Hepatocyte (in vitro differentiated cells): Measurements from ENCODE around the gene SPINK8. TPM values are rescaled to one million over a fixed set of nuclear protein-coding genes. Genes with fewer than 3 reads are reported as not detected.

Experiments used
- DNase-seq: peaks from one replicate; pipeline ENCODE4 v3.0.0-alpha.2; 2016; ENCODE audit warnings: low spot score
- H2AFZ ChIP-seq: fragments of 200-600 bp; sonication (generic); 2 replicates; pipeline ENCODE4 v1.6.0; 2016; ENCODE audit warnings: antibody characterized with exemption, mild to moderate bottlenecking
- H3K27ac ChIP-seq: fragments of 200-600 bp; sonication (generic); 2 replicates; pipeline ENCODE4 v1.5.1; 2016; ENCODE audit warnings: mild to moderate bottlenecking
- H3K27me3 ChIP-seq: fragments of 200-600 bp; sonication (generic); 2 replicates; pipeline ENCODE4 v1.6.1; 2016
- H3K36me3 ChIP-seq: fragments of 200-600 bp; sonication (generic); replicated peaks from 2 replicates; pipeline ENCODE4 v1.5.1; 2016; ENCODE audit warnings: low read depth; ENCODE audit not compliant: insufficient read depth
- H3K4me1 ChIP-seq: fragments of 200-600 bp; sonication (generic); 2 replicates; pipeline ENCODE4 v1.5.1; 2016; ENCODE audit warnings: mild to moderate bottlenecking, moderate library complexity; ENCODE audit not compliant: insufficient read depth
- H3K4me2 ChIP-seq: fragments of 200-600 bp; sonication (generic); 2 replicates; pipeline ENCODE4 v1.6.0; 2016
- H3K4me3 ChIP-seq: fragments of 200-600 bp; sonication (generic); 2 replicates; pipeline ENCODE4 v1.5.1; 2016; ENCODE audit warnings: mild to moderate bottlenecking
- H3K79me2 ChIP-seq: fragments of 200-600 bp; sonication (generic); 2 replicates; pipeline ENCODE4 v1.6.0; 2017; ENCODE audit warnings: mild to moderate bottlenecking
- H3K9me2 ChIP-seq: fragments of 200-600 bp; sonication (generic); replicated peaks from 2 replicates; pipeline ENCODE4 v1.6.0; 2017; ENCODE audit warnings: mild to moderate bottlenecking; ENCODE audit not compliant: insufficient read depth
- H3K9me3 ChIP-seq: fragments of 200-600 bp; sonication (generic); 2 replicates; pipeline ENCODE4 v1.5.1; 2016; ENCODE audit warnings: low read depth, mild to moderate bottlenecking
- H4K20me1 ChIP-seq: fragments of 200-600 bp; sonication (generic); 2 replicates; pipeline ENCODE4 v1.6.0; 2016; ENCODE audit warnings: mild to moderate bottlenecking; ENCODE audit not compliant: insufficient read depth, poor library complexity, severe bottlenecking
- EZH2 ChIP-seq: fragments of 200-600 bp; sonication (generic); IDR thresholded peaks from 2 replicates; pipeline ENCODE4 v1.6.1; 2016; ENCODE audit warnings: antibody characterized with exemption, mild to moderate bottlenecking, borderline replicate concordance
- EZH2phosphoT487 ChIP-seq: fragments of 200-600 bp; sonication (generic); IDR thresholded peaks from one replicate; pipeline ENCODE4 v1.6.1; 2018; ENCODE audit warnings: antibody characterized with exemption, mild to moderate bottlenecking, low read depth, moderate library complexity; ENCODE audit not compliant: unreplicated experiment, severe bottlenecking
- WGBS: methylation state at CpG from one replicate; pipeline ENCODE4 v1.1.6; 2016; ENCODE audit warnings: low lambda C conversion rate; ENCODE audit errors: missing lambda C conversion rate; 5-methylcytosine and 5-hydroxymethylcytosine counted together
- polyA plus RNA-seq: library from polyadenylated mRNA; unstranded; fragments of >200 nt; fragmentation: Nextera tagmentation; extraction: Ambion mirVana; gene quantifications from 2 replicates; pipeline ENCODE4 v1.2.1, GENCODE V29; 2016
- total RNA-seq: library from RNA; depleted of rRNA; stranded (reverse); fragments of >200 nt; gene quantifications from 2 replicates; pipeline ENCODE4 v1.2.3, GENCODE V29; 2014
- TF ChIP-seq, protein P1 (sequence below): fragments of 200-600 bp; sonication (generic); IDR thresholded peaks from 2 replicates; pipeline ENCODE4 v1.5.1; 2016; ENCODE audit warnings: antibody characterized with exemption, mild to moderate bottlenecking; ENCODE audit not compliant: poor library complexity

Gene SPINK8
- total and polyA plus RNA-seq, 2 experiments from 2014 or later, result not detected

DNA sequence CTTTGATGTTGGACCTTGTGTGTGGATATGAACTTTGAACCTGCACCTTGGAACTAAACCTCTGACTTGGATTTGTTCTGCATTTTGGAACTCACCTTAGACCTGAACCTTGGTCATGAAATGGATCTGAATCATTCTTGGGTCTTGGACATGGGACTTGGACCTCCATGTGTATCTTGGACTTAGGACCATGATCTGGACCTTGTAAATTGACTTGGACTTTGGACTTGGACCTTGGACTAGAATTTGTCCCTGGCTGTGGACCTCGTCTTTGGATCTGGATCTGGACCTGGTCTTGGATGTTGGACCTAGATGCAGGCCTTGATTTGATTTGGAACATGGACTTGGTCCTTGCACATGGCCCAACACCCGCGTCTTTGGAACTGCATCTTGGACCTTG is 47.2 kb downstream of the SPINK8 start:
- no peak overlapping the region for H3K4me3 ChIP-seq
- TF ChIP-seq EZH2 (no peak), EZH2phosphoT487 (no peak)
- TF ChIP-seq, protein P1, sequence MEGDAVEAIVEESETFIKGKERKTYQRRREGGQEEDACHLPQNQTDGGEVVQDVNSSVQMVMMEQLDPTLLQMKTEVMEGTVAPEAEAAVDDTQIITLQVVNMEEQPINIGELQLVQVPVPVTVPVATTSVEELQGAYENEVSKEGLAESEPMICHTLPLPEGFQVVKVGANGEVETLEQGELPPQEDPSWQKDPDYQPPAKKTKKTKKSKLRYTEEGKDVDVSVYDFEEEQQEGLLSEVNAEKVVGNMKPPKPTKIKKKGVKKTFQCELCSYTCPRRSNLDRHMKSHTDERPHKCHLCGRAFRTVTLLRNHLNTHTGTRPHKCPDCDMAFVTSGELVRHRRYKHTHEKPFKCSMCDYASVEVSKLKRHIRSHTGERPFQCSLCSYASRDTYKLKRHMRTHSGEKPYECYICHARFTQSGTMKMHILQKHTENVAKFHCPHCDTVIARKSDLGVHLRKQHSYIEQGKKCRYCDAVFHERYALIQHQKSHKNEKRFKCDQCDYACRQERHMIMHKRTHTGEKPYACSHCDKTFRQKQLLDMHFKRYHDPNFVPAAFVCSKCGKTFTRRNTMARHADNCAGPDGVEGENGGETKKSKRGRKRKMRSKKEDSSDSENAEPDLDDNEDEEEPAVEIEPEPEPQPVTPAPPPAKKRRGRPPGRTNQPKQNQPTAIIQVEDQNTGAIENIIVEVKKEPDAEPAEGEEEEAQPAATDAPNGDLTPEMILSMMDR, result no peak
- H3K27me3 ChIP-seq, result no peaks in the 10 kb centered on the region
- H3K4me1 ChIP-seq, result no peaks in the 10 kb centered on the region
- no peaks in the 10 kb centered on the region for H3K79me2 ChIP-seq
- no peaks in the 10 kb centered on the region for H3K9me3 ChIP-seq
- no peak overlapping the region for H3K27ac ChIP-seq
- 98% methylated on average over 3 of the region's 3 CpGs for WGBS
- DNase-seq, result no peak
- H3K4me2 ChIP-seq, result no peak overlapping the region
- H3K9me2 ChIP-seq, result no peaks in the 10 kb centered on the region
- no peak overlapping the region for H2AFZ ChIP-seq
- H3K36me3 ChIP-seq, result no peaks in the 10 kb centered on the region
- H4K20me1 ChIP-seq, result no peaks in the 10 kb centered on the region

DNA sequence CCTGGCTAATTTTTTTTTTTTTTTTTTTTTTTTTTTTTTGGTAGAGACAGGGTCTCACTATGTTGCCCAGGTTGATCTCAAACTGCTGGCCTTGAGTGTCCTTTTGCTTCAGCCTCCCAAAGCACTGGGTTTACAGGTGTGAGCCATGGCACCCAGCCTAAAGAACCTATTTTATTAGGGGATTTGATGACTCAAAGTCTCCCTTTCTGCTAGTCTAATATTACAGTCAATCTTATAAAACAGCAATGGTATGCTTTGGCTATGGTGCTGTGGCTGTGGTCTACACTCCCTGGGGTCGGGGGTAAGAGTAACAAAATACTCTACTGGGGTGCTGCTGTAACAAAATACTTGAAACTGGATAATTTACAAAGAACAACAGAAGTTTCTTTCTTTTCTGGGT is 47.8 kb downstream of the SPINK8 start:
- no peaks in the 10 kb centered on the region for H3K36me3 ChIP-seq
- no peak overlapping the region for H3K4me3 ChIP-seq
- no peaks in the 10 kb centered on the region for H3K79me2 ChIP-seq
- DNase-seq, result no peak
- no peaks in the 10 kb centered on the region for H3K9me2 ChIP-seq
- H2AFZ ChIP-seq, result no peak overlapping the region
- no peaks in the 10 kb centered on the region for H3K4me1 ChIP-seq
- TF ChIP-seq, protein P1, result no peak
- TF ChIP-seq EZH2, result no peak
- no peak for TF ChIP-seq EZH2phosphoT487
- 91% methylated on average over 1 of the region's 1 CpG for WGBS
- H3K27ac ChIP-seq, result no peak overlapping the region
- H3K27me3 ChIP-seq, result no peaks in the 10 kb centered on the region
- no peak overlapping the region for H3K4me2 ChIP-seq
- no peaks in the 10 kb centered on the region for H4K20me1 ChIP-seq
- no peaks in the 10 kb centered on the region for H3K9me3 ChIP-seq

DNA sequence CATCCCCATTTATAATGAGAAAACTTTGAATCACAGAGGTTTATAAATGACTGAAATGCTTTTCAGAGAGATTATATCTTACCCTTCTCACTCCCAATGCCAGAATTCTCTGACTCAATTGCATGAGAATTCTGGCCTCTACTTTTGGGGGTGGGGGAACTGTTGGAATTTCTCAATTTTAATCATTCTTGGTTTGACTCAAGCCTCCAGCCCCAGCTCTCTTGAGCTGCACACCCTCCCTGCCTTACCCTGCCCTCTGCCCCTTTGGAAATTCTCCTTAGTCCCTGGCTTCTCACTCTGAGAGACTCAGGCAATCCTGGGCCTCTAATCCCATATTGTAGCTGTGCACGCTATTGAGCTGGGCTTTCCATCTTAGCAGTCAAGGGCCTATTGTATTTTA is 48.3 kb downstream of the SPINK8 start:
- Histone ChIP-seq H3K36me3 (no peaks in the 10 kb centered on the region), H3K9me3 (no peaks in the 10 kb centered on the region), H3K9me2 (no peaks in the 10 kb centered on the region), H3K79me2 (no peaks in the 10 kb centered on the region), H3K27ac (no peak overlapping the region), H3K4me2 (no peak overlapping the region), H3K4me3 (no peak overlapping the region), H2AFZ (no peak overlapping the region), H3K27me3 (no peaks in the 10 kb centered on the region), H4K20me1 (no peaks in the 10 kb centered on the region), H3K4me1 (no peaks in the 10 kb centered on the region)
- DNase-seq, result no peak
- WGBS, result 94% methylated on average over 1 of the region's 1 CpG
- TF ChIP-seq EZH2phosphoT487, result no peak
- TF ChIP-seq, protein P1, result no peak

DNA sequence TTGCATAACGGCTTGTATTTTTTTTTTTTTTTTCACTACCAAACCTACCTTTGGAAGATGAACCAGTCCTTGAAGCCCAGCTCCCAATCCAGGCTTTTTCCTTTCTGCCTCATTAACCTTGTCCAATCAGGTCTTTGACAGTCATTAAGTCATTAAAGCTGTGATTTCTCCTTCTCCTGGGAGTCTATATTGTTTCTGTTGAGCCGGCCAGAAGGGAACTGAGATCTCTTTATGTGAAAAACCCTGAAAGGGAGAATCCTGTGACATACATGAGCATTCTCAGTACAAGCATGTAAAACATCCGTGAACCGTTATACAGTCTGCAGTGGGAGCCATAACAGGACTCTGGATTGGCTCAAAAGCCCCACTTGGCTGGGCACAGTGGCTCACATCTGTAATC is 52.6 kb downstream of the SPINK8 start:
- H3K27me3 ChIP-seq, result no peaks in the 10 kb centered on the region
- H2AFZ ChIP-seq, result no peak overlapping the region
- TF ChIP-seq EZH2 (no peak), EZH2phosphoT487 (no peak)
- TF ChIP-seq, protein P1, result no peak
- H4K20me1 ChIP-seq, result no peaks in the 10 kb centered on the region
- DNase-seq, result no peak
- H3K4me2 ChIP-seq, result no peak overlapping the region
- H3K27ac ChIP-seq, result no peak overlapping the region
- 86% methylated on average over 4 of the region's 4 CpGs for WGBS
- H3K4me3 ChIP-seq, result no peak overlapping the region
- no peaks in the 10 kb centered on the region for H3K36me3 ChIP-seq
- no peaks in the 10 kb centered on the region for H3K9me3 ChIP-seq
- no peaks in the 10 kb centered on the region for H3K4me1 ChIP-seq
- H3K9me2 ChIP-seq, result no peaks in the 10 kb centered on the region
- no peaks in the 10 kb centered on the region for H3K79me2 ChIP-seq
